GM21529 (cell line): Measurements from ENCODE around the gene JARID2.

Experiments
- ATAC-seq: cut with Tn5 transposase; IDR thresholded peaks from one replicate; pipeline ENCODE4 v1.9.1; 2021; ENCODE audit not compliant: unreplicated experiment

The JARID2 gene

DNA sequence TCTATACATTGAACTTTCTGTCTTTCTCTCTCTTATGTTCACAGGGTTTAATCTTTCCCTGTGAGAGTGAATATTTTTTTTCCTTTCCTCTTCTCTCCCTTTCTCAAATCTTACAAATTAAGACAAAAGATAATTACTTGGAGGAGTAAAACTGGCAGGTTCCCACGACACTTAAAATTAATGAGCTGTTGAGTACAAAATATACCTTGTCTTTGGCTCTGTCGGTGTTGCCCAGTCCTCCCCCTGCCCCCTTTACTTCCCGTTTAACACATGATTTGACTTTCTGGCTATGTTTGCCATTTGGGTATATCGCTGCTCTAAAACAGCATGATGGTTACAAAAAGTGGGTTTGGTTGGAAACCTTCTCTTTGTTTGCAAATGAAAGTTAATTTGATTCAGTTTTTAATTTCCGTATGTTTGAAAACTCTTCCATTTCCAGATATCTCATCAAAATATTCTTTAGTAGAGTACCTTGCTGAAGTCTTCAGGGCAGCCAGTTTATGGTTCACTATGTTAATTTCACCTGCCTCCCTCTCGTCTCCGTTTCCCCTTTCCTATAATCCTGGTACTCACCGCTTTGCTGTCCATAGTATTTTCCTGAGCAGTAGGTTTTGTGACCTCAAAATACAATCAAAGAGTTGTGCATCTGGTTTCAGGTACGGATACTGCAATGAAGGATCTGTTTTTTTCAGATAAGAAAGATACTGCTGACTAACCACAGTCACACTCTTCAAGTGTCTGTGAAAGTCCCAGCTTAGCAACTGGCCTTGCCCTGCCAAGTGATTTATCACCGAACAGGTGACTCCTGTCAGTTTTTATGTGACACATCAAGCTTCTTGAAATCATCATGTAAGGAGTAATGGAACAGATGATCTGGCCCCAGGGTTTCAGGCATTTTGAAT, 235.8 kb downstream of the JARID2 start:
- ATAC-seq: no peak

DNA sequence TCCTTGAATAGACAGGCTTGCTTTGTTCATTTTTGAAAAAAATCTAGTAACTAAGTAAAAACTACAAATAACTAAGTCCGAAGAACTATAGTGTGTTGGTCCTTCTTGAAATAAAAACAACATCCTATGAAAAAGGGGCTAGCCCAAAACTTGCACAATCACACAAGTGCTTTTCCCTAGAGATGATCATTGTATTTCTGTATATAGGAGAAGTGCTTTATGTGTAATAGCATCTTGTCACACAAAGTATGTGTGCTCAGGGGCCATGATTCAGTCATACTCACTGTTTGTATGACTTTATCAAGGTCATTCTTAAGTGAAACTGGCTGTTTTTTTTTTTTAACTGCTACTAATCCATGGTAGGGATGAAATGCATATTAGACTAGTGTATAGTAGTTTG, 237.2 kb downstream of the JARID2 start:
- no peak for ATAC-seq

DNA sequence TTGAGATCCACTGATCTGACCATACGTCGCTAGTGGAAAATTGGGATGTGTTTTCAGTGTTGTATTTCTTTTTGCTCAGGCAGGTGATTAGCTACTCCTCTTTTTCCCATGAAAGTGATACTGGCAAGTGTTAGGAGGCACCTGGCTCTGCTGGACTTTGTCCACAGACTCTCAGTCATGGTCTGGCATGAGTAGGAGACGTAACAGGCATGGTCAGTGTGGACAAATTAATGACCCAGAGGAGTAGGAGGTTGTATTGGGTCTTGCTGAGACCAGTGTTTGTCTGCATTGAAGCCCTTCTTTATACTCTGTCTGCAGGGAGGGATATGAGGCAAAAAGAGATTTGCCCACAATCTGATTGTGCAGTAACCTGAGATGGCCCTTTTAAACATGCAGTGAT, 238.3 kb downstream of the JARID2 start:
- no peak for ATAC-seq

DNA sequence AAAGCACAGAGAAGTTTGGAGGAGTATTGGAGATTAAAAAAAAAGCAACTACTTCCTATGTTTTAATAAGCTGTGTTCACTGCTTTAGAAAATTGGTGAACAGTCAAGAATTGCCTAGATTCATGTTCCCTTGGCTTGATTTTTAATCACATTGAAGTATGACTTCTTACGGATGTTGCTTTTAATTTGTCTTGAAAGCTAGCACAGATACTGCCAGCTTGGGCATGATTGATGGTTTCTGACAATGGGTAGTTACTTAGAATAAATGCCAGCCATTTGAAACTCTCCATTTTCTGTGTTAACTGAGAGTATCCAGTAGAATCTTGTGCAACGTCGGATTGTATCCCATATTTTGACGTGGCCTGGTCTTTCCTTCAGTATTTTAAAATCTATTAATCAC, 239.0 kb downstream of the JARID2 start:
- no peak for ATAC-seq

DNA sequence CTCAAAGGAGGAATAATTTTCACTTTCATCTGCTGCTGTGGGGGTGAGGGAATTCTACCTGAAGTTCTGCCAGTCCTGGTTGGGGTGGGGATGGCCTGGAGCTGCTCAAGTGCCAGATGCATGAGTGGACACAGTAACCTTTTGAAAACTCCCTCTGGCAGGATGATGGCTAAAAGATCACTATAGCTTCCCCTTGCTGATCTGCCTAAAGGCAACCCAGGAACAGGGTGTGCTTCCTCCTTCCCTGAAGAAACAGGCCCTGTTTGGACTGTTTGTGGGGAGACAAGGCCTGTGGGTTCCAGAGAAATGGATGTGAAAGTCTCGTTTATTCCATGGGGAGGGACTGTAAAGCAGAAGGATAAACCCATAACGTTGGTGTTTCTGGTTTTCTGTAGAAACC, 240.1 kb downstream of the JARID2 start:
- ATAC-seq: no peak

DNA sequence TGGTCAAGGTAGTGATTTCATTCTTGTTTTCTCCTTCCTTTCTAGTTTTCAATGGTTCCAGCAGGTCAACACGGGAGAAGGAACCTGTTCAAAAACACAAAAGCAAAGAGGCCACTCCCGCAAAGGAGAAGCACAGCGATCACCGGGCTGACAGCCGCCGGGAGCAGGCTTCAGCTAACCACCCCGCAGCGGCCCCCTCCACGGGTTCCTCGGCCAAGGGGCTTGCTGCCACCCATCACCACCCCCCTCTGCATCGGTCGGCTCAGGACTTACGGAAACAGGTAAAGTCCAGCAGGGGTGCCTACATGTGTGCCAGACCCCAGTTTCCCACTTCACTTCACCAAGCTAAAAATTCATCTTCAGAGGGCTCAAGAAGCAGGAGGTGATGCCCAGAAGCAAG, 241.4 kb downstream of the JARID2 start:
- ATAC-seq: no peak

DNA sequence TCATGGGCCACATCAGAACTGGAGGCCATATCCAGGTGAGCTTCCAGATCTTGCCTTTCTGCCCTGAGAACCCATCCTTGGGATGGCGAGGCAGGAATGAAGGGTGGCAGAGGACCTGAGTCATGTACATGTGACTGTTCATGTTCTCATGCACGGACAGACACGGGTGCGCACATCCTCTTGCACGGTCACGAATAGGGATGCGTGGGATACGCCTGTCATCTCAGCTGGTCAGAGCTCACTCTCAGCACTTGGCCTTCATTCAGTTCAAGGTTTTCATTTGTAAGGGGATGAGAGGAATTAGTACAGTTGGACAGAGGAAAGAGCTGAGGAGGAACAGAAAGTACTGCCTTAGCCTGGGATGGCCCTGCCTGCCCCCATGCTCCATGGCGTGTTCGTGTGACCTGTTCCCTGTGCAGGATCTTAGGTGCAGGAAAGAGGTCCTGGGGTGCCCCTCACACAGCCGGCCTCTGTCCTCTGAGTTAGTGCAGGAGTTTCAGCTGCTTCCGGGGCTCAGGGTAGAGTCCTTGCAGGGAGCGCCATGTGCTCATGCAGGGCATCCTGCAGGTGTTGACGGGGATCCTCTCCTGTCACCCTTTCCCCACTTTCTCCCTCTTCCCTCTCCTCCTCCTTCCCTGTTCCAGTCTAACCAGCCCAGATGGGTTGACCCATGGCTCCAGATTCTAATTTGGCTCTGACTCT, 243.5 kb downstream of the JARID2 start:
- ATAC-seq: no peak

DNA sequence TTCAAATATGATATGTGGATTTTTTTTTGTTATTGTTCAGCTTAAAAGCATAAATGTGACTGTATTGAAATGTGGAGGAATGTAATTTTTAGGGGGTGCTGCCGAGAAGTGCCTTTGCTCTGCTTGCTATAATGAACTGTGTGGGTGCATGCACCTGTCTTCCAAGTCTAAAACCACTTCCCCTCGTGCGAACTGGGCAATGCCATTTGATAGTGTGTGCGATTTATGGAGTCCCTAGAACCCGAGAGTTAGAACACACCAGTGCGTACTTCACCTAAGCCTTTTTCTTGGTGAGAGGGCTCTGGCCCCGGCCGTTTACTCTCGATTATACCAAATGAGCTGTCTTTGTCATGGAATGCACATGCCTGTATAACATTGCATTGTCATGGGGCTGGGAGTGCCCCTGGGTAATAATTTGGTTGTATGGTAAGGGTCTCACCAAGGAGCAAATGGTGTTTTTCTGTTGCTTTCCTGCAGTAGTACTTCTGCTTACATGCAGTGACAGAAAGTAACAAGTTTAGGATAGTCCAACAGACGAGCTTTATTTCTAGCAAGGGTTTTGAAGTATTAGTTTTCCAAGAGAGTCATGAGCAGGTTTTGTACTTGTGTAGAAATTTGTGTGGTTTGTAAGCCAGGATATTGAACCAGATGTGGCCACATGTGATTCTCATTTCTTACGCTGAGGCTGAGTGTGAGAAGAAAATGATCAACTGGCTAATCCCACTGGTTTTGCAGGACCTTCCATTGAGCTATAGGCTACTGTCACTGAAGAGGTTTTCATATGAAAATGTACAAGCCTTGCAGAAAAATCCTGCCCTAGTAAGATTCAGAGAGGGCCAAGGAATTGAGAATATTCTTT, 244.6 kb downstream of the JARID2 start:
- no peak for ATAC-seq

DNA sequence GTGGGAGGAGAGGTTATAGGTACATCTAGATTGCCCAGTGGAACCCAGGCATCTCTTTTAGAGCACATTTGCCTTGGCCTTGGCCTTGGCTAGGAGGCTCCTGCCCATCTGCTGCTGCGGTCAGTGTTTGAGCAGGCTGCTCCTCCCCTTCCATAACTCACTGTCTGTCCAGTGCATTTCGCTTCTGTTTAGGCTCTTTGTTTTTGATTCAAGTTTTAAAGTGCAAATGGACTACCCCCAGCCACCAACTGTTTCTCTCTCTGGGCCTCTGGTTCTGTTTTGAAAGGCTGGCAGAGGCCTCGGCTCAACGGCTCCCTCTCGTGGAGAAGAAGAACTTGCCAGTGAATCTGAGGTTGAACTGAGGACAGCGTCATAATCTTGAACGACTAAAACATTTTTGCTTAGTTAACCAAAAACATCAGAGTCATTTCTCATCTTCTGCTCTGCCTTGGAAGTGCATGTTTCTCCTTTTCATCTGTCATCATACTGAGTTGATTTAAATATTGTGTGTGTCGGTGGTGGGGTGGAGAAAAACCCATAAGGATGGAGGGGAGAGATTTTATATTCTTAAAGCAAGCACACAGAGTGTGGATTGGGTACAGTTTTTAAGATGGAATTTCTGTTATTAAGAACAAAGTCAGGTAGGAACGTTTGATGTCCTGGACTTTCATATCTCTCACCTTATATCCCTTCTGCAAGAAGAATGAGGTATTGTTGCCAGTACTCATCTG, 245.6 kb downstream of the JARID2 start:
- no peak for ATAC-seq

DNA sequence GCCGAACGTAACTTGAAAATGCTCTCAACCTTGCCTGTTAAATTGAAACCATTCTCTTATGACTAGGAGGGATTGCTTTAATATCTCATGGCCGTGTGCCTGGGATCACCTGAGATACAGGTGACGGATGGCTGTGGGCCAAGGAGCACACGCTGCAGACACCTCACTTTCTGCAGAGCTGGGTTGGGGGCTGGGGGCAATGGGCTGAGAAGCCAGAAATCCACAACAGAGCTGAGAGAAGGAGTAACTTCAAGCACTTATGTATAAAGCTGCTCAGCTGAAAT, 246.1 kb downstream of the JARID2 start:
- no peak for ATAC-seq

DNA sequence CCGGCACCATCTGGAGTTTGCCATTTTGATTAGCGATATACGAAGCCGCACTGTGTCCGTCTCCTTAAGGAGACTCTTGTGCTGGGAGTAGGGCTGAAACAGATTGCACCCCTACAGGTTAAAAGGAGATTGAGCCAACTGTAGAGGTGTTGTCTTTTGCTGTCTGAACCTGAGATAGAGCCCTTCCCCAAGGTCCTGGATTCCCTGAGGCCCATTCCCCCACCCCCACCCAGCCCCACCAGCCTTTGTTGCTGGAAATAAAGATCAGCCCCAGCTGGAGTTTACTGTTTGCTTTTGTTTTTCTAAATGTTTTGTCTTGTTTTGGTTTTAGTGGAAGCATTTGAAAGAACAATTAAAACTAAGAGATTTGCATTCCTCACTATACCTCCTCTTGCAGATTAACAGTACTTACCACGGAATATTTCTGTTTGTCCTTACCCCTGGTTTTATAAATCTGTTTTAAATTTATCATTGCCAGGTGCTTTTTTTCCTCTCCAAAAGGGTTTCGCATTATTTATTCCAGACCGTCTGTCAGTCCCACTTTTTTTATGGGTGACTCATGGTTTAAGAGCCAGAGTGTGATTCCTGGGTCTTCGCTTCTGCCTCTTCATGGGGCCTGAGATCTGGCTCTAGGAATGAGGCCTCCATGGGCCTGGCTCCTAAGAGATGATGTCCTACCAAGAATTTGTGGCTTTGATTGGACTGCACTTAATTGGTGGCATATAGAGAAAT, 247.7 kb downstream of the JARID2 start:
- ATAC-seq: no peak

DNA sequence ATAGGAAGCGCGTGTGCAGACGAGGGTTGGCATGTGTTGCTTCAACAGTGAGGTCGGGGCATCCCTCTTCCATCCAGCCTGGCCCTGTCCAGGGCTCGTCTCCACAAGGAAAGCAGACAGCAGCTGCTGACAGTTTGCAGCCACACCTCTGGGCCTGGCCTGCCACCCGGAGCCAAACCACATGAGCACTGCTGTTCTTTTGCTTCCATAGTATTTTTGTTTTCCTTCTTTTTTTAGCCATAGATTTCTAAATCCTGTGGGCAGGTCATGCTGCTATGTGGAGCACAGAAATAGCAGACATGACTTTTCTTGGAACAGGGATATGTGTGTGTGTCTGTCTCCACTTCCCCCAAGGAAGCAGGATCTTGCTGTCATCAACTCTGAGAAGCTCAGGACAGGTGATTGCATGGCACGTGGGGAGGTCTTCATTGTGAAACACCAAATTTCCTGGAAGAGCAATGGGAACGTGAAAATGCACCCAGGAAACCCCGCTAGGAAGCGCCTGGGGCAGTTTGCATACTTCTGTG, 249.6 kb downstream of the JARID2 start:
- no peak for ATAC-seq

DNA sequence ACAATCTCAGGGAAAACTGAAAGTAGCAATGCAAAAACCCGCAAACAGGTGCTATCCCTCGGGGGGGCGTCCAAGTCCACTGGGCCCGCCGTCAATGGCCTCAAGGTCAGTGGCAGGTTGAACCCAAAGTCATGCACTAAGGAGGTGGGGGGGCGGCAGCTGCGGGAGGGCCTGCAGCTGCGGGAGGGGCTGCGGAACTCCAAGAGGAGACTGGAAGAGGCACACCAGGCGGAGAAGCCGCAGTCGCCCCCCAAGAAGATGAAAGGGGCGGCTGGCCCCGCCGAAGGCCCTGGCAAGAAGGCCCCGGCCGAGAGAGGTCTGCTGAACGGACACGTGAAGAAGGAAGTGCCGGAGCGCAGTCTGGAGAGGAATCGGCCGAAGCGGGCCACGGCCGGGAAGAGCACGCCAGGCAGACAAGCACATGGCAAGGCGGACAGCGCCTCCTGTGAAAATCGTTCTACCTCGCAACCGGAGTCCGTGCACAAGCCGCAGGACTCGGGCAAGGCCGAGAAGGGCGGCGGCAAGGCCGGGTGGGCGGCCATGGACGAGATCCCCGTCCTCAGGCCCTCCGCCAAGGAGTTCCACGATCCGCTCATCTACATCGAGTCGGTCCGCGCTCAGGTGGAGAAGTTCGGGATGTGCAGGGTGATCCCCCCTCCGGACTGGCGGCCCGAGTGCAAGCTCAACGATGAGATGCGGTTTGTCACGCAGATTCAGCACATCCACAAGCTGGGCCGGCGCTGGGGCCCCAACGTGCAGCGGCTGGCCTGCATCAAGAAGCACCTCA, 250.7 kb downstream of the JARID2 start:
- no peak for ATAC-seq

DNA sequence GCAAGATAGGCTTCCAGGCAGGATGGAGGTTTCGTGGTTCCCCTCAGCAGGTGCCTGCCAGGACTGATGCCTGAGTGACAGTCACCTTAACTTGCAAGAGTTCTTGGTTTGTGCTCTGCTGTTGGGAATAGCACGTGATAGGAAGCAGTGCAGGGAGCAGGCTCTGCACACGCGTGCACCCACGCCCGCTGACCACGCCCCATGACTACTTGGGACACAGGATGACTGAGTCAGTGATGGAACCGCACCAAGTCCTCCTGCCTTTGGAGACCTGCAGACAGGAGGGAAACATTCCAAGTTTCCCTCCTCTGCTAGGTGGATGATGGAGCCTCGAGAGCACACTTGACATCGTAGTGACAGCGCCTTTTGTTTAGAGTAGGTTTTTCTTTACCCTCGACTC, 252.8 kb downstream of the JARID2 start:
- no peak for ATAC-seq

DNA sequence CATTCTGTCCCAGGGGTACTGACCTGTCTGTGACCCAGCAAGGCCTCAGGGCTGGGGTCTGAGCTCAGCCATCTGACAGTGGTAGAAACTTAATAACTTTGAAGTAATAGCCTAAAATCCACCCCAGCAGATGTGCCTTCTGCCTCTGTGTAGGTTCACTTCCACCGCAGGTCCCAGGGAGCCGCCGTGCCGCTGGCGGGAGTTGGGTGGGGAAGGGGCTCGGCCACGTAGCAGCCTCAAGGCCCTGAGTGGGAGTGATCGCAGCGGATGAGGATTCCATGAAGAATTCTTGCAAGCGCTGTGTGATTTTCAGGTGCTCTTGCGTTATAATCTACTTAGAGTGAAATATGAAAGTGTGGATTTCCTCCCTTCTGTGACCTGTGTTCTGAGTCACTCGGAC, 253.3 kb downstream of the JARID2 start:
- no peak for ATAC-seq

DNA sequence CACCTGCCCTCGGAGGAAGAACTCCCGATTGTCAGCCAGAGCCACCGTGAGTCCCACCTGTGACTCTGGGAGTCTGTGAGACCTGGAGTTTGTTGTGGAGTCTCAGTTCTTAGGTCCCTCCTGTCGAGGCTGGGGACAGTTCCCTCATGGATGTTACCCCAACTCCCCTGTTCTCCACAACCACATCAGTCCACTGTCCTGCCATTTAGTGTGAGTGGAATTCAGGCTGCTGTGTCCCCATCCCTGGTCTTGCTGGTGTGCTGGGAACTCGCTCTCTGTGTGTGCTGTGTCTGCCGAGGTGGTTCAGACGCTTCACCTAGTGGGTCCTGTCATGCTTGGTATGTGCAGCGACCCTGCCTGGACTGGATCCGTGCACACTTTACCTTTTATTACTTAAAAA, 253.7 kb downstream of the JARID2 start:
- ATAC-seq: no peak

DNA sequence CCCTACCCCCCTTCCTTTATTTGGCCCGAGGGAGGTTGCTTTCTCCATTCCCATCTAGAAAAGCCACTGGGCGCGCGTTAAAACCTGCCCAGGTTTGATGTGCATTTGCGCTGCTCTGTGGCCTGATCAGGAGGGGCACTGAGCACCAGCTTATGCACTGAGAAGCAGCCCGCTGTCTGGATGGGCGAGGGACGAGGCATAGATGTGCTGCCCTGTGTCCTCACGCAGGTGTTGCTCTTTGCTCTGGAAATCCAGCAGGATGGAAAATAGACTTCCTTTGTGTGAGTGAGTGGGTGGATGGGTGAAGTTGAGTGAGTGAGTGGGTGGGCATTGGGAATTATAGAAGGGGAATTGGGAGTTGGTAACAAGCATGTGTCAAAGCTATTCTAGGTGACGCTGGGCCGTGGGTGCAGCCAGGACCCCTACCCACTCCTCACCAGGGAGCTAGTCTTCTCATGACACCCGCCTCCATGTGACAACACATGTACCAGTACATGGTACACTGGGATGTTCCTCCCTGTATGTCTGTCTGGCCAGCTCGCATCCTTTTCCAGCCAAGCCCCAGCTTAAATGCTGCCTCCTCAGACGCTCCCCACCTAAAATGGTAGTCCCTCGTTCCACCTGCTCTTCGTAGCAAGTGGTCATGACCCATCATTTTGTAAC, 254.3 kb downstream of the JARID2 start:
- no peak for ATAC-seq

DNA sequence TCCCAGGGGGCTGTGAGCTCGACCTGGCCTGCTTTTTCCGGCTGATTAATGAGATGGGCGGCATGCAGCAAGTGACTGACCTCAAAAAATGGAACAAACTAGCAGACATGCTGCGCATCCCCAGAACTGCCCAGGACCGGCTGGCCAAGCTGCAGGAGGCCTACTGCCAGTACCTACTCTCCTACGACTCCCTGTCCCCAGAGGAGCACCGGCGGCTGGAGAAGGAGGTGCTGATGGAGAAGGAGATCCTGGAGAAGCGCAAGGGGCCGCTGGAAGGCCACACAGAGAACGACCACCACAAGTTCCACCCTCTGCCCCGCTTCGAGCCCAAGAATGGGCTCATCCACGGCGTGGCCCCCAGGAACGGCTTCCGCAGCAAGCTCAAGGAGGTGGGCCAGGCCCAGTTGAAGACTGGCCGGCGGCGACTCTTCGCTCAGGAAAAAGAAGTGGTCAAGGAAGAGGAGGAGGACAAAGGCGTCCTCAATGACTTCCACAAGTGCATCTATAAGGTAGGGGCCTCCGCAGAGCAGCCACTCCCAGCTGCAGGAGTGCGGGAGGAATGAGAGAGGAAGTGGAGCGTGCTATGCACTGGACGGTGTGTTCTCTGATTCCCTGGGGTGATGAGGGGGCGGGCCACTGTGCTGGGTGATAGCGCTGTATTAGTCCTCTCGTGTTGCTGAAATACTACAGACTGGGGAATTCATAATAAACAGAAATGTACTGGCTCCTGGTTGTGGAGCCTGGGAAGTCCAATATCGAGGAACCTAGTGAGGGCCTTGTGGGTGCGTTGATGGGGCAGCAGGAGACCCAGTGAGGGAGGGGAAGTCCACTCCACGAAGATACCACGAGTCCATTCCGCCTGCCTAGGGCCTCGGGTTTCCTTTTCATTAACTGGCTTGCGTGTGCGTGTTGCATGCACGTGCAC, 255.3 kb downstream of the JARID2 start:
- no peak for ATAC-seq
